Activated T-cell treated with anti-CD3 and anti-CD28 coated beads, Interleukin-2, amount 50 U/mL, for 48 hours (primary cell): ENCODE results near the gene TOP3B.

ENCODE experiments used
- DNase-seq, 2 experiments: peaks; one replicate each; pipeline ENCODE4 v3.0.0-alpha.2; 2020

Gene TOP3B

DNA sequence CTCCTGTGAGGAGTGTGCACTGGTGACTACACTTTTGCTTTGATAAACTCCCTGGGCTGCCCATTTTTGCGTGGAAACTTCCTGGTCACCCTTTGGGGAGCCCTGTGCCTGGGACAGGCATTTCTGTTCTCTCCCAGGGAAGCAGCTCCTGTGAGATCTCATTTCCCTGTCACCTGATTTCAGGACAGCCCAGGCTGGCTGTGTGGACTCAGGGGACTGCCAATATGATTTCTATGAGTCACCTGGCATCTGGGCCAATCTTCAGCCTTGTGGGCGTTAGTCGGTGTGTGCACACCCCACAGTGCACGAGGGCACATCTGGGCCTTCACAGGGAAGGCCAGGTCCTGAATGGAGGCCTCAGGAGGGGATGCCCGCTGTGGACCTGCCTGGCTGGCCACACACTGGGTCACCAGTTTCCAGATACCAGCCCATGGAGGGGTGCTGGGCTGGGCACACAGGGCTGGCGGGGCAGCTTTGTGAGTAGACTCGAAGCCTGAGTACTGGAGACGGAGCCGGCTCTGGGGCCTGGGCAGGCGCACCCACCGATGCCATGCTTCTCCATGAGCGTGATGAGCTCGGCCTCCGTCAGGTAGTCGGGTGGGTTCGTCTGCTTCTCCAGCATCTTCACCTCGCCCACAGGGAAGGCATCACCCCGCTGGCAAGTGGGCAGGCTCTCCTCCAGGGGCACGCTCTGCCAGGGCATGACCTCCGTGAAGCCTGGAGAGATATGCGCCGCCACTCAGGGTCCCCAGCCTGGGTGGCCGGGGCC is 20.5 kb downstream of the TOP3B start:
- DNase-seq: no peak

DNA sequence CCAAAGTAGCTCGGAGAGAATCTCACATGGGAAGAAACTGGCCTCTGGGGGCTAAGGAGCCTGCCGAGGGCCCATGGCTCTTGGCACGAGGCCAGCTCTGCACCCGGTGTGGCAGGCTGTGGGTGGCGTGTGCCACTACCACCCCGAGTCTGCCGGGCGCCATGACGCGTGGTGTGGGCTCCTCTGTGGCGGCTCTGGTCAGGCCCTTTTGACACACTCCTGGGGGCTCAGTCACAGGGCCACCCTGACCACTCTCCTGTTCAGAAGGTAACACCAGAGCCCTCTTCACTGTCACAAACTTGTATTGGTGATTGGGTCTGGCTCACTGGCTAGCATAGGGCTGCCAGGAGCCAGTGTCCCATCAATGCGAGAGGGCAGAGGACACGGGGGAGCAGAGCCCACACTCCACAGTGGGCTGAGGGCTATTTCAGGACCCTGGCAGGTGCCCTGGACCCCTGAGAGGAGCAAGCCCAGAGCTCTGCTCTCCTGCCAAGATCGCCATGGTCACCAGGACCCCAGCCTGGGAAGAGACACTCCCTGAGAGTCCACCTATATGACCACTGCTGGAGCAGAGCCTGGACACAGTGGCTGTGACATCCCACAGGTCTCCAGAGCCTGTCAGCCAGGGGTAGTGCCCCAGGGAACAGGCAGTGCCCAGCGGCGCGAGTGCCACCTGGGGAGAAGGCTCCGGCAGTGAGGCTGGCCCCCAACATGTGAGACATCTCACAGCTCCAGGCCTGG is 21.3 kb downstream of the TOP3B start:
- DNase-seq: no peak

DNA sequence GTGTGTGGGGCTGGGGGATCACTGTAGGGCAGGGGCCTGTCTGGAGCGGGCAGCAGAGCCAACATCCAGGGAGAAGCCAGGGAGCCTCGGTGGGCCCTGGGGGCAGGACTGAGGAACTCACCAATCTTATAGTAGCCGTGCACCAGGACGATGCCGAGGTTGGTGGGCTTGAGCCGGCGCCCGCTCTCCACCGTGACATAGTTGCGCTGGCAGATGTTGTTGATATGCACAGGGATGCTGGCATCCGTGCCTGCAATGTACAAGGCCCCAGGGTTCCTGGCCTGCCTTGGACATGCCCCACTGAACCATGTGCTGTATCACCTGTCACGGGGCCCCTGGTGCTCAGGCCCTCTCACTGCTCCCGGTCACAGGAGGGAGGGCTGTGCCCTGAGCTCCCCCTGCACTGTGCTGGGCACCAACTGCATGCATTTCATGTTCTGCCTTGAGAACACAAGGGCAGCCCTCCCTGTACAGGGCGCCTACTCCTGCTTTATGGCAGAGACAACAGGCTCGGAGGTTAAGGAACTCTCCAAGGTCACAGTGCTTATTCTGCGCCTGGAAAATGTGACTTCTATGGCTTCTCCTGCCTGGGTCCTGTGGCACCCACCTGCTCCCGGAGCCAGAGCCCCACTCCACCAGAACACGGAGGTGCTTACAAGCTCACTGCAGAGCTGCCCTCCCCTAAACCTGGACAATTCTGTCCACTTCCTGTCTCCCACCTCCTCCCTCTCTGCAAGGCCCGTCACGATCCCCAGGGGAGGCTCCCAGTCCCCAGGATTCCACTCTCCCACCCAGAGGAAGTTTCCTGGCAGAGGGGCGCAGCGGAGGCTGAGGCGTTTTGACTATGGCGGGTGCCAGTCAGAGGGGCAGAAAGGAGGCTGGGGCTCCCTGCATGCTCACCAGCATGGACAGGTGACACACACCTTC is 22.1 kb downstream of the TOP3B start:
- DNase-seq: no peak

DNA sequence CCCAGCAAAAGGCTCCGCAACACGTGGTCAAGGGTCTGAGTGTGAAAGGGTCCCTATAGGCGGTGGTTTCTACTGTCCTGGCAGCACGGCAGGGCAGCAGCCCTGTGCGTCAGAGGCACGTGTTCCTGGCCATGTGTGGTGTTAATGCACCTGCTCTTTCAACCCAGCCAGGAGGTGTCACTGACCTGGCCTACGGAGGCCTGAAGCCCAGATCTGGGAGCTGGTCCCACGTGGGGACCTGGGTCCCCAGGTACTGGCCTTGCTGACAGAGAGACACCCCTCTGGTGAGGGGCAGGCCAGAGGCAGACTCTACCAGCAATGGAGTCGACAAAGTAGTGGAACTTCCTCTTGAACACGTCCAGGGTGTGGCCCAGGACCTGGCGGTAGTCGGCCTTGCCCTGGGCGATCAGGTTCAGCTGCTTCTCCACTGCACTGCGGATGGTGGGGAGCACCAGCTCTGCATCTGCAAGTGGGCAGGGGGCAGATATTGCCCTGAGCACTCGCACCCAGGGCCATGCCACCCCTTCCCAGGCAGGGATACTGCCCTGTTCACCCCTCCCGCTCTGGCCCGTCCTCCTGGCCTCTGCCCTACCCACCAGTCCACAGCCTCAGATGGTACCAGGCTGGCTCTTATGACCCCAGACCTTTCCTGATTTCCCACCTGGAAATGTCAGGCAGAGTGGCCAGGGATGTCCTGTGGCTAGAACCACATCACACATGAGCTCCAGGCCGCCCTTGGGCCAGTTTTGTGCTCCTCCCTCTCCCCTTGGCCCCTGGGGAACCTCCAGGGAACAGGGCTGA is 23.1 kb downstream of the TOP3B start:
- no peak for DNase-seq

DNA sequence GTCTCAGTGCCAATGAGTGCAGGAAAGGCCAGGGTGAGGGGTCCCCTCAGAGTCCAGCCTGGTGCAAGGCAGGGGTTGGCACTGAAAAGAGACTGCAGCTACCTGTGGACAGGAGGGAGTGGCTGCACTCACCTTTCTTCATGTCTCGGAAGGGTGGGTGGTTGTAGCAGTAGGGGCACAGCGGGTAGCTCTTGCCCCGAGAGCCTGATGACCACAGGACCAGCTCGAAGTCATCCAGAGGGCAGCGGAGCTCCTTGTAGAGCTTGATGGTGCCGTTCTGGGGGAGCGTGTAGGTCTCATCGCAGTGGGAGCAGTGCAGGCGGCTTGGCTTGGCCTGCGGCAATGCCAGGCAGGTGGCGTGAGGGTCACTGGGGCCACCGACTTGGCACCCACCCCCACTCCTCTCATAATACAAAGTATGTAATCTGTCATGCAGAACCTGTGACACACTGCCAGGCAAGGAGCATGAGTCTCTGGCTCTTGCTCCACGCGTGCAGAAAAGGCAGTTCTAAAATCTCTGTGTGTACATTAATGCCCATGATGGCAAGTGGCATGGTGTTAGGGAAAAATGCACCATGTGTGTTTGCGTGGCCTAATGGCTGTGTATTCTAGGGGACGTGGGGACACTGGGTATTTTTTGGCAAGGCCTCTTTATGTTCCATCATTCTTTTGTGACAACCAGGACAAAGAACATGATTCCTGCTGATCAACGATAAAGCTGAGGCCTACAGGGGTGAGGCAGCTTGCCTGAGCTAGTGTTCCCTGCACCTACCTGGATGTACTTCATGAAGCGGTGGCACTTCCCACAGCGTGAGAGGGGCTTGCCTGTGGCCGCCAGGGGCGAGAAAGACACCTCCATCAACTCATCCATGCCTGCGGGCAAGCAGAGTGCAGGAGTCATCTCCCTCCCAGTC is 24.0 kb downstream of the TOP3B start:
- DNase-seq: no peak

DNA sequence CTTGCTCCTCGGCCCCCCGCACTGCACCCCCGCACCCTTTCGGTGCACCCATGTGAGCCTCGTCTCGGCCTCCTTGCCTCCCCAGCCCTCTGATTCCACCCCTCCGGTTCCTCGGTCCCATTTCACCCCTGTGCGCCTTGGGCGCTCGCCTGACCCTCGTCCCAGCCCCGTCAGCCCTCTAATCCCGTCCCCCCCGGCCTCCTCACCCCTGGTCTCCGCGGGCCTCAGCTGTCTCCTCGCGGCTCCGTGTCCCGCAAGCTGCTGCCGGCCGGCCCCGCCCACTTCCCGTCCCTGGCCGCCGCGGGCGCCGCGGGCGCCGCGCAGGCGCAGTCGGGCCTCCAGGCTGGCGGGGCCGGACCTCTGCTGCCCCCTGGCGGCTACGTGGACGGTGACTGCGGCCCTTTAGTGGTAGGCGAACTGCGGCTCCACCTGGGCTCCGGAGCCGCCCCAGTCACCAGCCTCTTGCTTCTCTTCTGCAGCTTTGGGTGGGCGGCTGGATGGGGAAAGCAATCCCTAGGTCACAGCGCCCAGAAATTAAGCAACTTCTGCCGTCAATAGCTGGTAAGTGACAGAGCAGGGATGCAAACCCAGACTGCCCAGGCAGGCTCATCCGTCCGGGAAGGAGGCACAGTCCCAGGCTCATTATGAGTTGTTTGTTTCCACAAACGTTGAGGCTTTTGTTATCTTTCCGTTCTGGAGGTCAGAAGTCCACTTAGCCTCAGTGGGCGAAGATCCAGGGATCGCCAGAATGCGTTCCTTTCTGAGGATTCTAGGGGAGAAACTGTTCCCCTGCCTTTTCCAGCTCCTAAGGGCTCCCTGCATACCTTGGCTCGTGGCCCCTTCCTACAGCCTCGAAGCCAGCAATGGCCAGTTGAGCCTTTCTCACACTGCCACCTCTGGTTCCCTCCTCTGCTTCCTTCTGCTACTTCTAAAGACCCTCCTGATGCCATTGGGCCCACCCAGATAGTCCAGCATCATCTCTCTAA is 29.7 kb downstream of the TOP3B start, which contains the start of gene PPM1F:
Gene PPM1F, minus strand, starts transcription at position 263 of the 986 bp plus-strand sequence. CDS start 6,800 bp downstream, outside the sequence.
- DNase-seq: peak; percentile 91 to 94

DNA sequence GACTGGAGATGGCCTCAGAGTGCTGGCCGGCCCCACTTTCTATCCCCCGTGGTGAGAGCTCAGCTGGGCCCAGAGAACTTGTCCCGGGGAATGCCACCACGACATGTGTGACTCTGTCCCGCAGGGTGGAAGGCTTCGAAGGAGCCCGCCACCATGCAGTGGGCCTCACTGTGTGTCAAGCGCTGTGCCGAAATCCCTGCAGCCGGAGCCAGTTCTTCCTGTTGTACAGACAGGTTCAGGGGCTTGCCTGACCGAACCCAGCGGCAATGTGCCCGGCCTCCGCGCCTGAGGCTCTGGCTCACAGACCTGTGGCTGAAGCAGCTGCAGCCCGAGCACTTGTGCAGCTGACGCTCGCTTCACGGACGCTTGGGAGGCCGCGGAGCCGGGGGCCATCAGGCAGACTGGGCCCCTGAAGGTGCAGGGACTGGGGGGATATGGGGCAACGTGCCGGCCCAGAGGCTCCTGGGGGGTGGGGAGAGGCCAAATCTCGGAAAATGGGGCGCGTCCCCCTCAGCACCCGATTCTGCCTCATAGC is 30.6 kb downstream of the TOP3B start:
- DNase-seq: peak; percentile 47 to 54

DNA sequence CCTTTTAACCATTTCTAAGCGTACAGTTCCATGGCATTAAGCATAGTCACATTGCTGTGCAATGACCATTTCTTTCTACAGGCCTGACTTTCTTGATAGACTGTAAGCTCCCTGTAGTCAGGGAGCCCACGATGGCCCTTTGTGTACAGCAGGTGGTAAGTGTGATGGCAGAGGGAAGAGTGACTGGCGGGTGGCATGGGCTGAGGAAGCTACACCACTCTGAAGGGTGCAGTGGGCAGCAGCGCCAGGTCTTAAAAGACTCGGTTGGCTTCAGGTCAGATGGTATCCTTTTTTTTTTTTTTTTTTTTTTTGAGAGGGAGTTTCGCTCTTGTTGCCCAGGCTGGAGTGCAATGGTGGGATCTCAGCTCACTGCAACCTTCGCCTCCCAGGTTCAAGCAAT is 31.5 kb downstream of the TOP3B start:
- no peak for DNase-seq

DNA sequence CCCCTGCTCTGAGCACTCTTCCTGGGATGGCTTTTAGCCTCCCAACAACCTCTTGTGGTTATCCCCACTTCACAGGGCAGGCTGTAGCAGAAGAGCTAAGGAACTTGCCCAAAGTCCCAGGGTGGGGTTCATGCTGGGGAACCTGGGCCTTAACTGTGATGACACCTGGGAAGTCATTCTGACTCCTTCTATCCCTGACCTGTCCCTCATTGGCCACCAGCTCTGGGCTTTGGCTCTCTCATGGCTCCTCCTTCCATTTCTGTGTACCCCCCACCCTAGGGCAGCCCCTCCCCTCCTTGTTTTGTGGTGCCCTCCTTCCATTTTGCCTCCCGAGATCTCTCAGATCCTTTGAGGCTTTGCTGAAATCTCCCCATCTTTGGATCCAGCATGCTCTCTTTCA is 32.6 kb downstream of the TOP3B start:
- DNase-seq: no peak

DNA sequence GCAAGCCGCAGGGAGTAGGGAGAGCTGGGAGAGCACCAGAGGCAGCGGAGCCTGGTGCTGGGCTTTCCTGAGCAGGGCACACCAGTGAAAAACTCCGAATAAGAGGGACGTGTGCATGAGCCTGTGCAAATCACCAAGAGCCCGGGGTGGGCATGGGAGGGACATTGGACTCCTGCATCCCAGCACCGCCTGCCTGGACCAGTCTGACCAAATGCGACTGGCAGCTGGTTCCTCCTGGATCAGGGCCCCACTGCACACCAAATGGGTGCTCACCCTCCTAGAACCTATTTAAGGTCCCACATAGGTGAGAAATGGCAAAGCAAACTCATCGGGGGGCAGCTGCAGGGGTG is 33.0 kb downstream of the TOP3B start:
- no peak for DNase-seq

DNA sequence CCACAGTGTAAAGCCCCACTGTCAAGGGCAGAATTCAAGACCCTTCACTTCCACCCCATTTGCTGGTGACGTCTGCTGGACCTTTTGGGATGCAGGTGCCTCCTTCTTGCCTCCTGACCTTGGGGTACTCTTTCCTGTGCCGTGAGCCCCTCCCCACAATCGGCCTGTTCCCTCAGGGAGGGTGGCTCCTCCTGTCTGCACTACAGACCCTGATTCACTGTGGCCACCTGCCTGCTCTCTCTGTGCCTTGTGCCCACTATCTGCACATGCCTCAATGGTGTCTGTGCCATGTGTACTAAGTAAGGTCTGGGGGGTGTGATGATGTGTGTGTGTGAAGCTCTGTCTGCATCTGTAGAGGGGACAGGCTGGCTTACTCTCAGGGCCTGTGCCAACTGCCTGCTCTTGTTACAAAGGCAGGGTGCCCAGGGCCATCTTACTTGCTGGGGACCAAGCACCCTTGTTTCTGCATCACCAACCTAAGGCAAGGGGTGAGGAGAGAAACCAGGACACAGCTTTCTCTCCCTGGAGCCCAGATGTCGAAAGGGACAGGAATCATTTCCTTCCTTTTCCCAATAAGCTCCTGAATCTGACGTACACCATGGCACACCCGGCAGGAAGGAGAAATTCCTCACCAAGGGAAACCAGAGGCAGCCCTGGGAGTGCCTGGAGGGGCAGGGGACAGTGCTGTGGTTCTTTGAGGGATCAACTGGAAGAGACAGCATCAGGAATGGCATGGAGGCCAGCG is 33.6 kb downstream of the TOP3B start:
- no peak for DNase-seq

DNA sequence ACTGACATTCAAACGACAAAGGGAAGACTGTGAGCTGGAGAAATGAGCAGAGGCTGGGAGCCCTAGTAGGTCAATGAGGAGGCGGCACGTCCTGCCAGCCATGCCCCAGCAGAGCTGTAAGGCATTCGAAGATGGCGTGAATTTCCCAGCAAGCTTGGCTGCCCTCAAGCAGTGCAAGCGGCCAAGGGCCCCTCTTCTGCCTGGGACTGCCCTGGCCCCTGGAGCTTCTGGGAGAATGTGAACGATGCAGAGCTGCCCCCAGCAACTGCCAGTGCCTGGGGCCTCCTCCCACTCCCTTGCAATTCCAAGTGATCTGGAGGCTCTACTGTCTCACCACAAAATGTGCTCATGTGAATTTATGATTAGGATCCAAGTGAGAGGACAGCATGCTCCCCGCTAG is 34.2 kb downstream of the TOP3B start:
- no peak for DNase-seq

DNA sequence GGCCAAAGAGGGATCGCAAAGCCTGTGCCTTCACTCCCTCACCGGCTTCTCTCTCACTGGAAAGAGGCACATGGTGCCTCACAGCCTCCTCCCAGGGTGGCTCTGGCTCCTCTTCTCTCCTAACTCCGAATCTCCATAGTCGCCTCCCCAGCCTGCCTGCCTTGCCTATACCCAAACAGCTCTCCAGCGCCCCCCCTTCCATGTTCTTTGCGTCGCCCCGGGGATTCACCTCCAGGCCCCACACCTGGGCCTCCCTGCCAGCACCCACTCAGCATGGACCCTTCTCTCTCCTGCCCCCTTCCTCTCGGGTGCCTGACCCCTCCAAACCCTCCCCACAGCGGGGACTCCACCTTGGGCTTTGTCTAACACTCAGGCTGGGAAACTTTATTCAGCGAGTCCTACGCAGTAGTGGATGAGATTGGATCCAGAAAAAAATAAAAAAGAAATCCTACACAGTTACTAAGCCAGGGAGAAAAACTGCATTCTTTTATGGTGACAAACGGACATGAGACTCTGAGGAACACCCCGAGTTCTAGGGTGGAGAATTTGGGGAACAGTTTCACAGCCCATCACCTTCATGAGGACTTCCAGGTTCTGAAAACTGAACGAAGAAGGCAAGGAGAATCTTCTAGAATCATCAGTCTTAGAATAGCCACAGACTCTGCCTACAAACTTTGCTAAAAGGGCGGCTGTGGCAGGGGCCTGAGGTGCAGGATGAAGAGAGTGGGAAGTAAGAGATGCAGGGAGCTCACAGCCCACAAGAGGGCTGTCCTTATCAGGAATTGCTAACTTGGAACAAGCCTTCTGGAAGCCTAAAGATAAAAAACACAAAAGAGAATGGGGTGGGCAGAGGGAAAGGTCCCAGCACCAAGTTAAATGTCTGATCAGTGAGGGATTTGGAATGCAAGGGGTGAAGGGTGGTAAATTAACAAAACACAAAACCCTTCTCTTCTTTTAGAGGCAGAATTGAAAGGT is 35.3 kb downstream of the TOP3B start:
- no peak for DNase-seq

DNA sequence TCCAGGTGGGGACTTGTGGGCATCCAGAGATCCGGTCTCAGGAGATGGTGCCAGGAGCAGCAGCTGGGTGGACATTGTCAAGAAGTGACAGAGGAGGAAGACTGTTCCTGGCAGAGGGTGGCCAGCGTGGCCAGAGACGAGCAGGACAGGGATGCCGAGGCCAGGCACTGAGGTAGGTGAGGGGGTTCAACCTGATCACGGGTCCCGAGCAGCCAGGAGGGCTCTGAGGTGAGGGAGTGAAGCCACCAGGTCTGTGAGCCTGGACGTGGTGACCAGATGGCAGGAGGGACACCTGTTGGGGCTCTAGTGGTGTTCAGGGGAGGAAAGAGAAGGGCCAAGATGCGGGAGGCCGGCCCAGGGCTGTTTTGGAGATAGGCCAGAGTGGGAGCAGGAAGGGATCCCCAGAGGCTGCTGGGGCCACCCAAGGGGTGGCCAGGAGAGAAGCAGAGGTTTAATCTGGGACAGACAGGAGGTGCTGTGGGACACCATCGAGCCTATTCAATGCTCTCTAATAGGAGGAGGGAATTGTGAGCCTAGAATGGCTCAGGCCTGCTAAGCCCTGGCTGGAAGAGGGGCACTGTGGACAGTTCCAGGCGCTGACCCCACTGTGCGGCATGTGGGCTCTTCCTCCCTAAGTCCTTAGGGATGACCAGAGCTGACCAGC is 36.2 kb downstream of the TOP3B start:
- DNase-seq: no peak

DNA sequence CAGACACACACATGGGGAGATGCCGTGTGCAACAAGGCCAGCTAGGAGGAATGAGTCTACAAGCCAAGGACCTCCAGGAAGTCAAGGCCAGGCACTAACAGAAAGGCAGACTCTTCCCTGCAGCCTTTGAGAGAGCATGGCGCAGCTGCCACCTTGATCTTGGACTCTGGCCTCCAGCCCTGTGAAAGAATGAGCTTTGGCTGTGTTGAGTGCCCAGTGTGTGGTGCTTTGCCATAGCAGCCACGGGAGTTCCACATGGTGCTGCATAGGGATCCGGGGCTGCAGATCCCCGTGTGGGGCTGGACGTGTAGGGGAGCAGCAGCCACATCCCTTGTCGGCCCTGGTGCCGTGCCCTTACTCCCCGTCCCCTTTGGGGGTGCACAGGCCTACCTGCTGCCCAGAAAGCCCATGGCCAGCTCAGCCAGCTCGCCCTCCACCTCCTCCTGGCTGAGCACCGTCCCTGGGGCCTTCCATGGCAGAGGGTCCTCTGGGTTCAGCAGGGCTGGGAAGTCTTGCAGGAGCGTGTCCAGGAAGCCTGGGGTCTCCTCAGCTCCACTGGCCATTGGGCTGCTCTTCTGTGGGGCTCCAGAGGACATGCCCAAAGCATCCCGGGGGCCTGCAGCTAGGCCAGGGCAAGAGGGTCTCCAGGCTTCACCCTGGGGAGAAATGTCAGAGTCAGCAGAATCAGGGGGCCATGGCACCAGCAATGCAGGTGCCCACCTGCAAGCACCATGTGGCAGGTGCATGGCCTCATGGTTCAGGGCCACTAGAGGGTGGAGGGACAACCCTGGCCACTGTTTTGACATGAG is 36.9 kb downstream of the TOP3B start:
- DNase-seq: no peak

DNA sequence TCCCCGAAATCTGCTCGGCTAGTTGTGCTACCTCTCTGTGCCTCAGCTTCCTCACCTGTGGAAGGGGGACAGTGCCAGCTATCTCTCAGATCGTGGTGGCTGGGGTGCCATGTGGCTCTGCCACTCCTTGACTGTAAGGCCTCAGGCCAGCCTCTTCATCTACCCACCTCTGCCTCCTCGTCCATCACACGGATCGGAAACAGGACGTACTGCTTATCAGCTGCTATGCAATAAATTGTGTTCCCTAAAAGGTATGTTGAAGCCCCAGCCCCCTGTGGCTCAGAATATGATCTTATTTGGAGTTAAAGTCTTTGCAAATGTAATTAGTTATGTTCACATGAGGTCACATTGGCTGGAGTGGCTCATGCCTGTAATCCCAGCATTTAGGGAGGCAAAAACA is 37.7 kb downstream of the TOP3B start:
- no peak for DNase-seq
